Activated CD4-positive, alpha-beta T cell treated with anti-CD3 and anti-CD28 coated beads, Interleukin-2, amount 10 ng/mL, durations not matched to agents 7 days and 5 days (primary cell): ENCODE results near the gene FAM163B. TPM values are rescaled to one million over a fixed set of nuclear protein-coding genes. Genes with fewer than 3 reads are reported as not detected.
"Not testable (repeated sequence)": the region's sequence is repeated elsewhere in the genome, so short reads cannot be mapped to it uniquely, and the experiment has no call there.

ENCODE experiments used
- CTCF ChIA-PET: fragments of 350-600 bp; sonication (Branson Sonifier 250); formaldehyde crosslinking; loops from one replicate; lab custom pipeline; 2021; ENCODE audit warnings: antibody characterized with exemption; lab: Charles Lee
- POLR2A ChIA-PET: fragments of 350-600 bp; sonication (Branson Sonifier 250); formaldehyde crosslinking; loops from one replicate; lab custom pipeline; 2021; ENCODE audit warnings: antibody characterized with exemption; lab: Charles Lee
- DNase-seq: peaks from one replicate; pipeline ENCODE4 v3.0.0-alpha.2; 2020
- H3K27ac Mint-ChIP-seq: one replicate; pipeline ENCODE4 v1.8.0; 2021; ENCODE audit warnings: mild to moderate bottlenecking, moderate library complexity, mixed read lengths
- H3K27me3 Mint-ChIP-seq: one replicate; pipeline ENCODE4 v1.8.0; 2021; ENCODE audit warnings: mixed read lengths
- H3K36me3 Mint-ChIP-seq: one replicate; pipeline ENCODE4 v1.8.0; 2021; ENCODE audit warnings: low read depth, mixed read lengths
- H3K4me1 Mint-ChIP-seq: one replicate; pipeline ENCODE4 v1.8.0; 2021; ENCODE audit warnings: mixed read lengths
- H3K4me3 Mint-ChIP-seq: one replicate; pipeline ENCODE4 v1.8.0; 2021; ENCODE audit warnings: mild to moderate bottlenecking, moderate library complexity, mixed read lengths
- H3K9me3 Mint-ChIP-seq: one replicate; pipeline ENCODE4 v1.8.0; 2021; ENCODE audit warnings: mixed read lengths
- total RNA-seq, 2 experiments: library from RNA; stranded (reverse); gene quantifications; one replicate each; pipeline ENCODE4 v1.2.3, GENCODE V29; 2021

The FAM163B gene
- total RNA-seq, 2 experiments from 2014 or later = not detected

DNA sequence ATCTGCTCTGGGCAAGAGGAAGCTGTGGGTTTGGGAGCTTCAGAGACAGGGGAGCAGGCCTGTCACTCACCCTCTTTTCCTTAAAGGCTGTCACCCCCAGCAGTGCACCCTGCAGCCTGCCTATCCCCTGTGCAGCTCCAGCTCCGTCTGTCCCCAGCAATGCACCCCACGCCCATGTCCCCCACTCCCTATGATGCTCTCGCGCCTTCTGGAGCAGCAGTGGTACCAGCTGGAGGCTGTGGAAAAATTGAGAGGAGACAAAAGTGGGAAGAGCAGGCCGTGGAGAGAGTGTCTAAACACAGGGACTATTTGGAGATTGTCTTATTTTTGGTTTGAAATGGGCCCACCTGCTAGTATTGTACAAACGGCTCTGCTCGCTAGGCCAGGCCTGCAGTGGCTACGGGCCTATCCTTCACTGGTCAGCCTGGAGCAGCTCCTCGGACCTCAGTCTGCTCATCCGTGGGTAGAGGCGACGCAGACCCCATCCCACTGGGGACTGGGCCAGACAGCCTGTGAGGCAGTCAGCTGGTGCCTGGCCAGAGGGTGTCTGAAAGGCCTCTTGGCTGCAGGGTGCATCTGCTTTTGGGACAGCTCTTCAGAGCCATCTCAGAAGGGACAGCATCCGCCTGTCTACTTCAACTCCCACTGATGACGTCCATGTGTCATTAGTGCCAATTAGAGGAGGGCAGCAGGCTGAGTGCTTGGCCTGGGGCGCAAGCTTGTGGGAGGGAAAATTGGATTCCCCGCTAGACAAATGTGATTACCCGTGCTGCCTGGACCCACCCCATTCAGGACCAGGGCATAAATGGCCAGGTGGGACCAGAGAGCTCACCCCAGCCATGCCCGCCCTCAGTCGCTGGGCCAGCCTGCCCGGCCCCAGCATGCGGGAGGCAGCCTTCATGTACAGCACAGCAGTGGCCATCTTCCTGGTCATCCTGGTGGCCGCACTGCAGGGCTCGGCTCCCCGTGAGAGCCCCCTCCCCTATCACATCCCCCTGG, 26.6 kb upstream of the FAM163B start, which contains the start of gene DBH:
Gene DBH, plus strand, starts transcription at position 831 of the 999 bp plus-strand sequence. Its CDS starts 9 bp downstream, at position 840.
- ChIA-PET POLR2A (no interaction called here), CTCF (no interaction called here)
- Mint-ChIP-seq H3K4me3 (no peak within 1 kb of the TSS), H3K4me1 (no peaks in the 10 kb centered on the region), H3K27ac (no peak within 1 kb of the TSS), H3K9me3 (no peaks in the 10 kb centered on the region), H3K36me3 (no peaks in the 10 kb centered on the region), H3K27me3 (no peaks in the 10 kb centered on the region)
- DNase-seq = no peak

DNA sequence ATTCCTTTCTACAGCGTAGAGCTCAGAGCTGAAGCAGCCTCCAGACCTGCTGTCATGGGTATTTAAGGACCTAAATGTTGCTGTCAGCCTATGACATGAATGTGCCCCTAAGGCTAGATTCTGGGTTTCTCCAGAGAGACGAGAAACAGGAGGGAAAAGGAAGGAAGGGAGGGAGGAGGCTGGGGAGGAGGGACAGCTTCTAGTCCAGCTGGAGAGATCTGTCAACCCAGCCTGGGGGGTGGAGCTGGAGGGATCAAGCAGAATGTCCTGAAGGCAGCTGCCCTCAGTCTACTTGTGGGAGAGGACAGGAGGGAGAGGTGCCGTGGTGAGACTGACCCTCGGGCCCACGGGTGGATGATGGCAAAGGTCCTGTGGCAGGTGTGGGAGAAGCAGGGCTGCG, 25.9 kb upstream of the FAM163B start:
- no peak for DNase-seq
- Mint-ChIP-seq H3K9me3 (no peaks in the 10 kb centered on the region), H3K4me3 (no peak overlapping the region), H3K36me3 (no peaks in the 10 kb centered on the region), H3K4me1 (no peaks in the 10 kb centered on the region), H3K27me3 (no peaks in the 10 kb centered on the region), H3K27ac (no peak overlapping the region)
- ChIA-PET POLR2A (no interaction called here), CTCF (no interaction called here)

DNA sequence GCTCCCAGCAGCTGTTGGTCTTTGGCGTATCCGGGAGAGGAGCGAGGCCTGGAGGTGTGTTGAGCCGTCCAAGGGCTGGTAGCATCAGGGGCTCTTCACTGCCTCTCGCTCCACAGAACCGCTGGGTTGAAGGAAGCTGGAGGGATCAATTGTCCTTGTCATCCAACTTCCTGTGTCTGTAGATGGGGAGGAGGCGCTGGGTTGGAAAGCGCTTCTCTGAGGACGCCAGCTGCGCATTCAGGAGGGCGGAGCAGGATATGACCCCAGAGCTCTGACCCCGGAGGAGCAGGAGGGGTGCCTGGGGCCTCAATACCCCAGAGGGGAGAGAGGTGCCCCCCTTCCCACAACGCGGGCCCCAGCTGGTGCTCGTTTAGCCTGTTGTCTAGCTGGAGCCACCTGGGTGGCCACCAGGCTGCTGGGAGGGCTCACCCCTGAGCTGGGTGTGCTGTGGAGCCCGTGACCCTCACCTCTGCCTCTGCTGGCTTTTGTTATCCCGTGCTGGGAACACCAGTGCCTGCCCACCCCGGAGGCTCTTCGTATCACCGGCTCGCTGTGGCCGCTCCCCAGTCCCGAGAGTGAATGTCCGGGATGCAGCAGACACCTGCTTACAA, 25.0 kb upstream of the FAM163B start:
- no peak for DNase-seq
- no peak overlapping the region for H3K4me3 Mint-ChIP-seq
- CTCF ChIA-PET = interaction anchor here (0.6 to 0.9 kb wide), 2 partner anchors 30 to 184 kb away, joined by 3 read pairs; no protein-coding TSS in a partner anchor
- H3K9me3 Mint-ChIP-seq = no peaks in the 10 kb centered on the region
- H3K27me3 Mint-ChIP-seq = no peaks in the 10 kb centered on the region
- H3K27ac Mint-ChIP-seq = no peak overlapping the region
- H3K4me1 Mint-ChIP-seq = no peaks in the 10 kb centered on the region
- POLR2A ChIA-PET = no interaction called here
- no peaks in the 10 kb centered on the region for H3K36me3 Mint-ChIP-seq

- Mint-ChIP-seq H3K27me3 (no peaks in the 10 kb centered on the region), H3K36me3 (no peaks in the 10 kb centered on the region), H3K9me3 (no peaks in the 10 kb centered on the region), H3K4me3 (no peak overlapping the region), H3K4me1 (no peaks in the 10 kb centered on the region), H3K27ac (no peak overlapping the region)
- ChIA-PET CTCF (no interaction called here), POLR2A (no interaction called here)
- DNase-seq = no peak
These were observed 24.5 kb upstream of the FAM163B start for GRCh38 chr9:133633681-133634080.

DNA sequence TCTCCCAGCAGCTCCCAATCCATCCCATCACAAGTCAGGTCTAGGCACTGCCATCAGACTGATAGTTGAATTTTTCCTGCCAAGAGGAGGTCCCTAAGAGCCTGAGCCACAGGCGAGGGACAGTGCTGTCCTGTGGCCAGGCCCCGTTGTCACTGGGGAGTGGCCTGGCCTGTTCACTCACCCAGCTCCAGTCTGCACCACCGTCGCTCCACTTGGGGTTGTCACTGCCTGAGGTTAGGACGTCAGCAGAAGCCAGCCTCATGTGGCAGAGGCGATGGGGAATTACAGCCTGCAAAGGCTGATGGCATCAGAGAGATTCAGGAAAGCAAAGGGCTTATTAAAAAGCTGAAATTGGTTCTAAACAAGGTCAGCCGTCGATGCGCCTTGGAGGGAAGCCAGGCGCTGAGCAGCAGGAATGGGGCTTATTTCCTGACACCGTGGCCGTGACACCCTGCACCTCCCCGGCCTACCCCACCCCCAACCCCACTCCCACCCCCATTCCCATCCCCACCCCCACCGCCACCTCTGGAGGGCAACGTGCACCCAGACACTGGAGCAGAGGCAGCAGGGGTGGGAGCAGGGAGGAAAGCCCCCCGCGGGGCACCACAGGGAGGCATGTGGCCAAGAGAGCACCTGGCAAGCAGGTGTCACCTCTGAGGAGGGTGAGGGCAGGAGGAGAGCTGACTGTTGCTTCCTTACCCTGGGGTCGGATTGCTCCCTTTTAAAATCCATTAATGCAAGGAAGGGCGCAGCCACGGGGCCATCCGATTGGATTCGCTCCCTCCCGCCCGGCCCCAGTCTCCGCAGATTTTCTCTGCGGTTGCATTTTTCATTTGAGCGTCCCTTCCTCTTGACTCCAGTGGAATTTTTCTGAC, 23.9 kb upstream of the FAM163B start:
- POLR2A ChIA-PET = no interaction called here
- Mint-ChIP-seq H3K9me3 (no peaks in the 10 kb centered on the region), H3K27ac (no peak overlapping the region), H3K36me3 (no peaks in the 10 kb centered on the region), H3K4me1 (no peaks in the 10 kb centered on the region), H3K4me3 (no peak overlapping the region), H3K27me3 (no peaks in the 10 kb centered on the region)
- no peak for DNase-seq
- CTCF ChIA-PET = no interaction called here

DNA sequence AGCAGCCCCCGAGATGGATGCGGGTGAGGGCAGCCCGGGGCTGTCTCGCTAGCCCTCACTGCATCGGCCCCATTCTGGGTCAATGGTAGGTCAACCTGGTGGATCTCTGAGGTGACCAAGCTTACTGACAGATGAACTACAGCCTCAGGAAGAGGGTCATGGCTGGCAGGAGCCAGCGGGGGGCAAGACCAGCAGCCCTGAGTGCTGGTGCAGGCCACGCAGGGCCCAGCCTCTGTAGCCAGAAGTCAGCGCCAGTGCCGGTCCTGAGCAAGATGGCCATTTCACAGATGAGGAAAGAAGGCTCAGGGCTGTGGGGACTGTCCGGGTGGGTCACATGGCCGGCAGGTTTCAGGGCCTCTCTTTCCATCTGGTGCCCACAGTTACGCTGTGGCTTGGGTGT, 21.9 kb upstream of the FAM163B start:
- no peaks in the 10 kb centered on the region for H3K4me1 Mint-ChIP-seq
- CTCF ChIA-PET = no interaction called here
- no peak overlapping the region for H3K4me3 Mint-ChIP-seq
- POLR2A ChIA-PET = interaction anchor here (0.7 kb wide), 1 partner anchor 539 kb away, joined by 9 read pairs; no protein-coding TSS in a partner anchor
- H3K36me3 Mint-ChIP-seq = no peaks in the 10 kb centered on the region
- H3K27me3 Mint-ChIP-seq = no peaks in the 10 kb centered on the region
- no peak overlapping the region for H3K27ac Mint-ChIP-seq
- no peak for DNase-seq
- peaks cover 7% of the 10 kb centered on the region for H3K9me3 Mint-ChIP-seq

DNA sequence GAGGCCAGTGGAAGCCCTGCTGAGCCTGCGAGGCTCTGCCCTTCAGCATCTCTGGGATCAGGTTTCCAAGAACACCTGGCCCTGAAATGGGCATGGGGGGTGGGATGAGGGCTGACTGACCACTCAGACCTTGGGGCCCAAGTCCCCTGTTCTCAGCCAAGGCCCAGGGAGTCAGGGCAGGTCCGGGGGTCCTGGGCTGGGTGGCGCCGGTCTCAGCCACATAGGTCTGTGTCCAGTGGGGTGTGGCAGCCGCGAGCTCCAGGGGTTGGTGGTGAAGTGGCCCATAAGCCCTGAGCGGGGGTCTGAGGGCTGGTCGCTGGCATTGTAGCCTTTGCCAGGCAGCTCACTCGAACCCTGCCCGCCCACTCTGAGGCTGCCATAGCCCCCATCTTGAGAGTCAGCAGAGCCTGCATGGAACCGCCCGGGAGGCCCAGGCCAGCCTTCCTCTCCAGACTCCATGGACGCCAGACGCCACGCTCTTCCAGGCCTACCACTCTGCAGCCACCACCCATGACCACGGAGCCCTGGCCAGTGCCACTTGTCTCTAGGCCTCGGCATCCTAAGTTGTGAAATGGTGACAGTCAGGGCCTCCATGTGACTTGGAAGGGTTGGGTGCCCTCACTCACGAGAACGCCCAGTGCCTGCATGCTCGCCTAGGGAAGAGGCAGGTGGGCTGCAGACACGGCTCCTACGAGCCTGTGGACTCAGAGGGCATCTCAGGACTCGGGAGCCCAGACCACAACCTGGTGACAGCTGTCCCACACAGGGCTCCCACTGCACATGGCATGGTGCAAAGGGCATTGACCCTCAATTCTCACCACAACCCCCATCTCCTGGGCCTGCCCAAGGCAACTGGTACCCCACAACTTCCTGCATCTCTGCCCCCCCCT, 20.3 kb upstream of the FAM163B start:
- peaks cover 13% of the 10 kb centered on the region for H3K9me3 Mint-ChIP-seq
- no peaks in the 10 kb centered on the region for H3K4me1 Mint-ChIP-seq
- no peak overlapping the region for H3K27ac Mint-ChIP-seq
- no peak overlapping the region for H3K4me3 Mint-ChIP-seq
- POLR2A ChIA-PET = no interaction called here
- DNase-seq = no peak
- CTCF ChIA-PET = no interaction called here
- no peaks in the 10 kb centered on the region for H3K27me3 Mint-ChIP-seq
- no peaks in the 10 kb centered on the region for H3K36me3 Mint-ChIP-seq

GRCh38 chr9:133628766-133629165, 19.6 kb upstream of the FAM163B start:
- no peaks in the 10 kb centered on the region for H3K36me3 Mint-ChIP-seq
- H3K4me3 Mint-ChIP-seq = no peak overlapping the region
- H3K27me3 Mint-ChIP-seq = no peaks in the 10 kb centered on the region
- ChIA-PET POLR2A (no interaction called here), CTCF (no interaction called here)
- no peak overlapping the region for H3K27ac Mint-ChIP-seq
- H3K9me3 Mint-ChIP-seq = peaks cover 13% of the 10 kb centered on the region
- H3K4me1 Mint-ChIP-seq = no peaks in the 10 kb centered on the region
- DNase-seq = no peak

- no peak overlapping the region for H3K4me3 Mint-ChIP-seq
- H3K27me3 Mint-ChIP-seq = no peaks in the 10 kb centered on the region
- DNase-seq = no peak
- ChIA-PET CTCF (no interaction called here), POLR2A (no interaction called here)
- no peak overlapping the region for H3K27ac Mint-ChIP-seq
- H3K36me3 Mint-ChIP-seq = no peaks in the 10 kb centered on the region
- H3K9me3 Mint-ChIP-seq = peaks cover 13% of the 10 kb centered on the region
- H3K4me1 Mint-ChIP-seq = peaks cover 9% of the 10 kb centered on the region
These were observed 18.2 kb upstream of the FAM163B start for GRCh38 chr9:133627341-133627740.

DNA sequence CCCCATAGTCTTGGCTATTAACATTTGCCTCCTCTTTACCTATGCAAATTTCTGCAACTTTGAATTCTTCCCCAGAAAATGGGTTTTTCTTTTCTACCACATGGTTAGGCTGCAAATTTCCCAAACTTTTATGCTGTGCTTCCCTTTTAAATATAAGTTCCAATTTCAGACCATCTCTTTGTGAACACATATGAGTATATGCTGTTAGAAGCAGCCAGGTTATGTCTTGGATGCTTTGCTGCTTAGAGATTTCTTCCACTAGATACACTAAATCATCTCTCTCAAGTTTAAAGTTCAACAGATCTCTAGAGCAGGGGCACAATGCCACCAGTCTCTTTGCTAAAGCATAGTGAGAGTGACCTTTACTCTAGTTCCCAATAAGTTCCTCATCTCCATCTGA, 16.8 kb upstream of the FAM163B start:
- H3K36me3 Mint-ChIP-seq, H3K27ac Mint-ChIP-seq, DNase-seq, POLR2A ChIA-PET, H3K27me3 Mint-ChIP-seq, H3K4me3 Mint-ChIP-seq, CTCF ChIA-PET: not testable (repeated sequence)
- peaks cover 22% of the 10 kb centered on the region for H3K4me1 Mint-ChIP-seq
- peaks cover 13% of the 10 kb centered on the region for H3K9me3 Mint-ChIP-seq

DNA sequence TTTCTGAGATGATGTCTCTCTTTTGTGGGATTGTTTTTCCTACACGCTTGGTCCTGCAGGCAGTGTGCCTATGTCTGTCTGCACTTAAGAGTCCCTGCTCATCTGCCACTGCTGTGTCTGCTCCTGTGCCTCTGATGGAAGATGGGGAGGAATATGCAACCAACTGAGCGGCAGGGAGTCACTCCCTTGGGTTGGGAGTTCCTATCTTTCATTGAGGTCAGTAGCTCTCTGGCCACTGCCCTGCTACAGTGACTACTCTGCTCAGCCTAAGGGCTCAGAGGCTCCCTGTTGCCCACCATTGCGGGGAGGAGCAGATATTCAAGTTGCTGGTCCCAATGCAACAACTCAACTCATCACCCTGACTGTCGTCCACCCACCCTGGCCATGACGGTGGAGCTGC, 13.4 kb upstream of the FAM163B start:
- H3K4me1 Mint-ChIP-seq = peaks cover 42% of the 10 kb centered on the region
- H3K4me3 Mint-ChIP-seq = no peak overlapping the region
- peaks cover 13% of the 10 kb centered on the region for H3K9me3 Mint-ChIP-seq
- H3K27ac Mint-ChIP-seq = no peak overlapping the region
- POLR2A ChIA-PET = no interaction called here
- CTCF ChIA-PET = no interaction called here
- DNase-seq = no peak
- H3K36me3 Mint-ChIP-seq = no peaks in the 10 kb centered on the region
- peaks cover 10% of the 10 kb centered on the region for H3K27me3 Mint-ChIP-seq

DNA sequence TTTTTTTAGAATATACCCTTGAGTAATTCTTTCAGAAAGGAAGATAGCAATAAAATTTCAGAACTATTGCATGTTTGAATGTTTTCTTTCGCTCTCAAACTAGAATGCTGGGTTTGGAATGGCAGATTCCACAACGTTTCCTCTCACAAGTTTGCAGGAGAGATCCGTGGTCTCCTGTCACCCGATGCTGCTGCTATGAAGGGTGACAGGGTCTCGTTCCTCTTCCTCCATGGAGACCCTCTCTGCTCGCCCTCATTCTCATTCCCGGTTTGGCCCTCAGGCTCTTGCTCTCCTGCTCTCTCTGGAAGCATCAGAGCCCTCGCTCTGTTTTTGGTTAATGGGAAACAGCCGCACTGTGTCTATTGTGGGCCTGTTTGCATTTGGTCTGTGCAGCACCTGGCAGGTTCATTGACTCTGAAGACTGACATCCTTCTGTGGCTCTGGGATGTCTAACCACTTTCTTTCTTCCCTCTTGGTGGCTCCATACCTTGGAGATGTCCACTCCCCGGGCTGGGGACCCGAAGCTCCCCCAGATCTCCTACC, 12.6 kb upstream of the FAM163B start:
- no peak overlapping the region for H3K27ac Mint-ChIP-seq
- H3K9me3 Mint-ChIP-seq = peaks cover 12% of the 10 kb centered on the region
- no peak for DNase-seq
- POLR2A ChIA-PET = no interaction called here
- H3K27me3 Mint-ChIP-seq = peaks cover 10% of the 10 kb centered on the region
- no peak overlapping the region for H3K4me3 Mint-ChIP-seq
- H3K36me3 Mint-ChIP-seq = no peaks in the 10 kb centered on the region
- CTCF ChIA-PET = no interaction called here
- peaks cover 42% of the 10 kb centered on the region for H3K4me1 Mint-ChIP-seq
